Measurements from ENCODE around the gene PCDHGC5. TPM values are rescaled to one million over a fixed set of nuclear protein-coding genes. Genes with fewer than 3 reads are reported as not detected.

Gene PCDHGC5
- total RNA-seq, 1 donor from 2014 or later, result 7.7 TPM

- FAIRE-seq, result no peak
- no peaks in the 10 kb centered on the region for H3K9me3 ChIP-seq (ENCODE audit: insufficient read depth, low read depth, low read length)
These were observed 26.3 kb downstream of the PCDHGC5 start for GRCh38 chr5:141515141-141515540.

GRCh38 chr5:141515946-141516671 is 27.2 kb downstream of the PCDHGC5 start:
- no peak overlapping the region for H3K4me3 ChIP-seq (ENCODE audit: insufficient read depth, low read depth, low read length)
- no peaks in the 10 kb centered on the region for H3K27me3 ChIP-seq (ENCODE audit: insufficient read depth, low read length)
- FAIRE-seq (no peak), DNase-seq (ENCODE audit: low read depth) (no peak)
- H3K4me2 ChIP-seq (ENCODE audit: low read length), result no peak overlapping the region
- no peak overlapping the region for H3K4me3 Mint-ChIP-seq (ENCODE audit: unreplicated experiment)
- TF ChIP-seq EZH2 (IDR thresholded peaks at IDR 0.05; ENCODE audit: insufficient read depth, low read length), result no peak
- TF ChIP-seq, protein P1, sequence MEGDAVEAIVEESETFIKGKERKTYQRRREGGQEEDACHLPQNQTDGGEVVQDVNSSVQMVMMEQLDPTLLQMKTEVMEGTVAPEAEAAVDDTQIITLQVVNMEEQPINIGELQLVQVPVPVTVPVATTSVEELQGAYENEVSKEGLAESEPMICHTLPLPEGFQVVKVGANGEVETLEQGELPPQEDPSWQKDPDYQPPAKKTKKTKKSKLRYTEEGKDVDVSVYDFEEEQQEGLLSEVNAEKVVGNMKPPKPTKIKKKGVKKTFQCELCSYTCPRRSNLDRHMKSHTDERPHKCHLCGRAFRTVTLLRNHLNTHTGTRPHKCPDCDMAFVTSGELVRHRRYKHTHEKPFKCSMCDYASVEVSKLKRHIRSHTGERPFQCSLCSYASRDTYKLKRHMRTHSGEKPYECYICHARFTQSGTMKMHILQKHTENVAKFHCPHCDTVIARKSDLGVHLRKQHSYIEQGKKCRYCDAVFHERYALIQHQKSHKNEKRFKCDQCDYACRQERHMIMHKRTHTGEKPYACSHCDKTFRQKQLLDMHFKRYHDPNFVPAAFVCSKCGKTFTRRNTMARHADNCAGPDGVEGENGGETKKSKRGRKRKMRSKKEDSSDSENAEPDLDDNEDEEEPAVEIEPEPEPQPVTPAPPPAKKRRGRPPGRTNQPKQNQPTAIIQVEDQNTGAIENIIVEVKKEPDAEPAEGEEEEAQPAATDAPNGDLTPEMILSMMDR (IDR thresholded peaks at IDR 0.05; ENCODE audit: insufficient read depth, low read depth, low read length), result no peak
- H3K9ac ChIP-seq (ENCODE audit: low read length), result no peak overlapping the region
- peak overlapping the region; percentile 1 for H3K27ac ChIP-seq (ENCODE audit: low read depth, low read length)
- peaks cover 45% of the 10 kb centered on the region for H3K4me1 ChIP-seq (ENCODE audit: insufficient read depth, low read length)
- H3K79me2 ChIP-seq (ENCODE audit: insufficient read depth, low read length), result peaks cover 3% of the 10 kb centered on the region
- peak overlapping the region; percentile 85 for H3K27ac Mint-ChIP-seq (ENCODE audit: unreplicated experiment)
- peaks cover 73% of the 10 kb centered on the region for H3K4me1 Mint-ChIP-seq (ENCODE audit: low read depth, unreplicated experiment)
- H3K36me3 ChIP-seq (ENCODE audit: insufficient read depth, low read length), result peaks cover 18% of the 10 kb centered on the region
- H3K9me3 Mint-ChIP-seq (ENCODE audit: unreplicated experiment), result peaks cover 1% of the 10 kb centered on the region
- no peak overlapping the region for H2AFZ ChIP-seq (ENCODE audit: low read depth, low read length)
- H3K36me3 Mint-ChIP-seq (ENCODE audit: low read depth, unreplicated experiment), result peaks cover 24% of the 10 kb centered on the region
- H3K27me3 Mint-ChIP-seq (ENCODE audit: low read depth, unreplicated experiment), result no peaks in the 10 kb centered on the region
- H4K20me1 ChIP-seq (ENCODE audit: insufficient read depth, low read length), result no peaks in the 10 kb centered on the region
- no peaks in the 10 kb centered on the region for H3K9me3 ChIP-seq (ENCODE audit: insufficient read depth, low read depth, low read length)

More at GRCh38 chr5:141515141-141515540, 26.3 kb downstream of the PCDHGC5 start:
- TF ChIP-seq, protein P1 (IDR thresholded peaks at IDR 0.05; ENCODE audit: insufficient read depth, low read depth, low read length), result no peak
- TF ChIP-seq EZH2 (IDR thresholded peaks at IDR 0.05; ENCODE audit: insufficient read depth, low read length), result no peak
- H2AFZ ChIP-seq (ENCODE audit: low read depth, low read length), result no peak overlapping the region
- H4K20me1 ChIP-seq (ENCODE audit: insufficient read depth, low read length), result no peaks in the 10 kb centered on the region
- peaks cover 37% of the 10 kb centered on the region for H3K4me1 ChIP-seq (ENCODE audit: insufficient read depth, low read length)
- Mint-ChIP-seq H3K36me3 (ENCODE audit: low read depth, unreplicated experiment) (peaks cover 22% of the 10 kb centered on the region), H3K27ac (ENCODE audit: unreplicated experiment) (peak overlapping the region; percentile 85), H3K9me3 (ENCODE audit: unreplicated experiment) (peaks cover 1% of the 10 kb centered on the region), H3K4me3 (ENCODE audit: unreplicated experiment) (no peak overlapping the region), H3K4me1 (ENCODE audit: low read depth, unreplicated experiment) (peaks cover 65% of the 10 kb centered on the region), H3K27me3 (ENCODE audit: low read depth, unreplicated experiment) (no peaks in the 10 kb centered on the region)
- H3K27ac ChIP-seq (ENCODE audit: low read depth, low read length), result peak overlapping the region; percentile 93
- H3K27me3 ChIP-seq (ENCODE audit: insufficient read depth, low read length), result no peaks in the 10 kb centered on the region
- peak overlapping the region; percentile 84 for H3K9ac ChIP-seq (ENCODE audit: low read length)
- no peak overlapping the region for H3K4me2 ChIP-seq (ENCODE audit: low read length)
- H3K4me3 ChIP-seq (ENCODE audit: insufficient read depth, low read depth, low read length), result no peak overlapping the region
- H3K79me2 ChIP-seq (ENCODE audit: insufficient read depth, low read length), result peaks cover 3% of the 10 kb centered on the region
- peaks cover 26% of the 10 kb centered on the region for H3K36me3 ChIP-seq (ENCODE audit: insufficient read depth, low read length)
- no peak for DNase-seq (ENCODE audit: low read depth)

GRCh38 chr5:141516672-141517025 is 27.8 kb downstream of the PCDHGC5 start:
- Histone ChIP-seq H3K27ac (ENCODE audit: low read depth, low read length) (peak overlapping the region; percentile 1), H3K4me1 (ENCODE audit: insufficient read depth, low read length) (peaks cover 47% of the 10 kb centered on the region), H2AFZ (ENCODE audit: low read depth, low read length) (no peak overlapping the region), H3K79me2 (ENCODE audit: insufficient read depth, low read length) (peaks cover 3% of the 10 kb centered on the region), H3K4me2 (ENCODE audit: low read length) (no peak overlapping the region), H3K9me3 (ENCODE audit: insufficient read depth, low read depth, low read length) (no peaks in the 10 kb centered on the region), H3K27me3 (ENCODE audit: insufficient read depth, low read length) (no peaks in the 10 kb centered on the region), H3K36me3 (ENCODE audit: insufficient read depth, low read length) (peaks cover 13% of the 10 kb centered on the region), H3K4me3 (ENCODE audit: insufficient read depth, low read depth, low read length) (no peak overlapping the region), H4K20me1 (ENCODE audit: insufficient read depth, low read length) (no peaks in the 10 kb centered on the region), H3K9ac (ENCODE audit: low read length) (no peak overlapping the region)
- H3K4me1 Mint-ChIP-seq (ENCODE audit: low read depth, unreplicated experiment), result peaks cover 74% of the 10 kb centered on the region
- TF ChIP-seq, protein P1 (IDR thresholded peaks at IDR 0.05; ENCODE audit: insufficient read depth, low read depth, low read length), result no peak
- no peak for TF ChIP-seq EZH2 (IDR thresholded peaks at IDR 0.05; ENCODE audit: insufficient read depth, low read length)
- peaks cover 1% of the 10 kb centered on the region for H3K9me3 Mint-ChIP-seq (ENCODE audit: unreplicated experiment)
- peaks cover 24% of the 10 kb centered on the region for H3K36me3 Mint-ChIP-seq (ENCODE audit: low read depth, unreplicated experiment)
- H3K27me3 Mint-ChIP-seq (ENCODE audit: low read depth, unreplicated experiment), result no peaks in the 10 kb centered on the region
- DNase-seq (ENCODE audit: low read depth) (no peak), FAIRE-seq (no peak)
- peak overlapping the region; percentile 43 for H3K4me3 Mint-ChIP-seq (ENCODE audit: unreplicated experiment)
- no peak overlapping the region for H3K27ac Mint-ChIP-seq (ENCODE audit: unreplicated experiment)
